Measurements from ENCODE around the gene CTIF. TPM values are rescaled to one million over a fixed set of nuclear protein-coding genes. Genes with fewer than 3 reads are reported as not detected.

The CTIF gene
- total and polyA plus RNA-seq, 2 experiments from 2014 or later = 22.1 to 27.9 TPM

GRCh38 chr18:48725562-48725961 is 186.7 kb downstream of the CTIF start:
- H3K4me1 ChIP-seq (ENCODE audit: insufficient read depth) = no peaks in the 10 kb centered on the region
- H3K27me3 ChIP-seq = no peaks in the 10 kb centered on the region
- H3K4me2 ChIP-seq = no peak overlapping the region
- 85% methylated on average over 3 of the region's 3 CpGs for WGBS (ENCODE audit: low lambda C conversion rate, missing lambda C conversion rate)
- no peaks in the 10 kb centered on the region for H3K36me3 ChIP-seq (replicated peaks; ENCODE audit: insufficient read depth, low read depth)
- H3K27ac ChIP-seq = no peak overlapping the region
- H3K9me3 ChIP-seq (ENCODE audit: low read depth) = no peaks in the 10 kb centered on the region
- no peaks in the 10 kb centered on the region for H3K79me2 ChIP-seq
- H4K20me1 ChIP-seq (ENCODE audit: insufficient read depth, poor library complexity, severe bottlenecking) = no peaks in the 10 kb centered on the region
- no peak overlapping the region for H2AFZ ChIP-seq
- no peak overlapping the region for H3K4me3 ChIP-seq
- TF ChIP-seq EZH2 (IDR thresholded peaks at IDR 0.05; ENCODE audit: borderline replicate concordance) = no peak
- TF ChIP-seq EZH2phosphoT487 (IDR thresholded peaks at IDR 0.05; ENCODE audit: low read depth, severe bottlenecking, unreplicated experiment) = no peak
- TF ChIP-seq CTCF (IDR thresholded peaks at IDR 0.05; ENCODE audit: poor library complexity) = no peak
- no peaks in the 10 kb centered on the region for H3K9me2 ChIP-seq (replicated peaks; ENCODE audit: insufficient read depth)
- no peak for DNase-seq (ENCODE audit: low spot score)

- TF ChIP-seq CTCF (IDR thresholded peaks at IDR 0.05; ENCODE audit: poor library complexity) = no peak
- TF ChIP-seq EZH2phosphoT487 (IDR thresholded peaks at IDR 0.05; ENCODE audit: low read depth, severe bottlenecking, unreplicated experiment) = no peak
- TF ChIP-seq EZH2 (IDR thresholded peaks at IDR 0.05; ENCODE audit: borderline replicate concordance) = no peak
- H3K4me1 ChIP-seq (ENCODE audit: insufficient read depth) = no peaks in the 10 kb centered on the region
- no peak overlapping the region for H2AFZ ChIP-seq
- H3K36me3 ChIP-seq (replicated peaks; ENCODE audit: insufficient read depth, low read depth) = no peaks in the 10 kb centered on the region
- H3K9me3 ChIP-seq (ENCODE audit: low read depth) = no peaks in the 10 kb centered on the region
- no peak for DNase-seq (ENCODE audit: low spot score)
- no peaks in the 10 kb centered on the region for H3K9me2 ChIP-seq (replicated peaks; ENCODE audit: insufficient read depth)
- H3K4me2 ChIP-seq = no peak overlapping the region
- H3K4me3 ChIP-seq = no peak overlapping the region
- H3K79me2 ChIP-seq = no peaks in the 10 kb centered on the region
- no peaks in the 10 kb centered on the region for H4K20me1 ChIP-seq (ENCODE audit: insufficient read depth, poor library complexity, severe bottlenecking)
- H3K27ac ChIP-seq = peak overlapping the region; percentile 58
- WGBS (ENCODE audit: low lambda C conversion rate, missing lambda C conversion rate) = 60% methylated on average over 2 of the region's 2 CpGs
- H3K27me3 ChIP-seq = no peaks in the 10 kb centered on the region
Measured at GRCh38 chr18:48727681-48728080, 188.8 kb downstream of the CTIF start.

DNA sequence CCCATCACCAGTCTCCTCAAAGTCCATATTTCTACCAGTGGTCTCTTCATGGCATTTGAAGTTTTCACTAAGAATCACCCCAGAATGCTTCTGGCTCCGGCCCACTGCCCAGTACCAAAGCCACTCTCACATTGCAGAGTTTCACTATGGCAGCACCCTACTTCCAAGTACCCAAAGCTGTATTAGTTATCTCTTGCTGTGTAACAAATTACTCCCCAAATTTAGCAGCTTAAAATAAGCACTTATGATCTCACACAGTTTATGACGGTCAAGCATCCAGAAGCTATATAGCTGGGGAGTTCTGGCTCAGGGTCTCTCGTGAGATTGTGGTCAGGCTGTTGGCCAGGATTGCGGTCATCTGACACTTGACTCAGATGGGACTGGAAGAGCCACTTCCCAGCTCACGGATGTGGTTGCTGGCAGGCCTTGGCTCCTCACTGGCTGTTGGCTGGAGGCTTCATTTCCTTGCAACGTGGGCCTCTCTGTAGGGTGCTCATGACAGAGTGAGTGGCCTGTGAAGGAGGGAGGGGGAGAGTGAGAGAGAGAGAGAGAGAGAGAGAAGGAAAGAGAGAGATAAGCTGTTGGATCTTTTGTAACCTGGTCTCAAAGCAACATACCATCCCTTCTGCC is 189.5 kb downstream of the CTIF start:
- 78% methylated on average over 6 of the region's 6 CpGs for WGBS (ENCODE audit: low lambda C conversion rate, missing lambda C conversion rate)
- Histone ChIP-seq H4K20me1 (ENCODE audit: insufficient read depth, poor library complexity, severe bottlenecking) (no peaks in the 10 kb centered on the region), H3K4me1 (ENCODE audit: insufficient read depth) (peaks cover 4% of the 10 kb centered on the region), H3K27ac (no peak overlapping the region), H3K36me3 (replicated peaks; ENCODE audit: insufficient read depth, low read depth) (no peaks in the 10 kb centered on the region), H3K9me3 (ENCODE audit: low read depth) (no peaks in the 10 kb centered on the region), H3K79me2 (no peaks in the 10 kb centered on the region), H3K4me2 (no peak overlapping the region), H3K9me2 (replicated peaks; ENCODE audit: insufficient read depth) (no peaks in the 10 kb centered on the region), H2AFZ (no peak overlapping the region), H3K27me3 (no peaks in the 10 kb centered on the region), H3K4me3 (no peak overlapping the region)
- DNase-seq (ENCODE audit: low spot score) = no peak
- TF ChIP-seq EZH2 (IDR thresholded peaks at IDR 0.05; ENCODE audit: borderline replicate concordance) (no peak), CTCF (IDR thresholded peaks at IDR 0.05; ENCODE audit: poor library complexity) (no peak), EZH2phosphoT487 (IDR thresholded peaks at IDR 0.05; ENCODE audit: low read depth, severe bottlenecking, unreplicated experiment) (no peak)

Data from hepatocyte (in vitro differentiated cells).